ENCODE measurements around the gene GPATCH8. TPM values are rescaled to one million over a fixed set of nuclear protein-coding genes. Genes with fewer than 3 reads are reported as not detected.

GPATCH8 gene
- polyA plus RNA-seq, 1 donor (not counting 4 experiments of a cell fraction or from before 2014, with no cell fraction given) = 15.1 TPM

DNA sequence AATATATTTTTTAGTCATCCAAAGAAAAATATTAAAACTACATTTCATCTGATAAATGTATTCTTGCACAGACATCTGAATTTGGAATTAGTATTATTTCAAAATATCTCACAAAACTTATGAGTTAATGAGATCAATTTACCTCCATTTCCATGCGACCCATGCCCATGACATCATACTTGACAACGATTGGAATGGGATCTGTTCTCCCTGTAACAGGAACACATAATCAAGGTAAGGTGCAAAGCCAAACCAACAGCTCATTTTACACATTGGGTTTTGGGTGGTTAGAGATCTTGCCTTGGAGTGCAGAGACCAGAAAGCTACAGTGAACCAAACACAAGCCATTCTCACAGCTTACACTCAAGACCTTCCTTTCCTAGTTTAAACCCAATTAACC lies 66.9 kb downstream of the GPATCH8 start:
- dilution Hi-C loops (cut with MboI; ENCODE audit: extremely low pct_ligation_motif_present, low sequenced_read_pairs) = no loop called here
- no peak overlapping the region for H3K4me3 ChIP-seq (ENCODE audit: control insufficient read depth in 2 of 3, extremely low read depth in 1 of 3, insufficient read depth in 2 of 3, low read depth in 1 of 3, low read length in 3 of 3)
- DNase-seq (ENCODE audit: low read depth, low spot score) (no peak), FAIRE-seq (no peak)
- peaks cover 14% of the 10 kb centered on the region for H3K79me2 ChIP-seq (ENCODE audit: control insufficient read depth, insufficient read depth, low read length)
- no peaks in the 10 kb centered on the region for H4K20me1 ChIP-seq (ENCODE audit: control insufficient read depth, extremely low read depth, insufficient read depth, low read length)
- H3K36me3 ChIP-seq (ENCODE audit: control insufficient read depth in 2 of 2, extremely low read depth in 1 of 2, insufficient read depth in 2 of 2, low read length in 2 of 2) = peaks cover 7 to 9% of the 10 kb centered on the region in 2 experiments
- TF ChIP-seq EZH2 (IDR thresholded peaks at IDR 0.05; ENCODE audit: low read length) = no peak
- TF ChIP-seq, protein P1, sequence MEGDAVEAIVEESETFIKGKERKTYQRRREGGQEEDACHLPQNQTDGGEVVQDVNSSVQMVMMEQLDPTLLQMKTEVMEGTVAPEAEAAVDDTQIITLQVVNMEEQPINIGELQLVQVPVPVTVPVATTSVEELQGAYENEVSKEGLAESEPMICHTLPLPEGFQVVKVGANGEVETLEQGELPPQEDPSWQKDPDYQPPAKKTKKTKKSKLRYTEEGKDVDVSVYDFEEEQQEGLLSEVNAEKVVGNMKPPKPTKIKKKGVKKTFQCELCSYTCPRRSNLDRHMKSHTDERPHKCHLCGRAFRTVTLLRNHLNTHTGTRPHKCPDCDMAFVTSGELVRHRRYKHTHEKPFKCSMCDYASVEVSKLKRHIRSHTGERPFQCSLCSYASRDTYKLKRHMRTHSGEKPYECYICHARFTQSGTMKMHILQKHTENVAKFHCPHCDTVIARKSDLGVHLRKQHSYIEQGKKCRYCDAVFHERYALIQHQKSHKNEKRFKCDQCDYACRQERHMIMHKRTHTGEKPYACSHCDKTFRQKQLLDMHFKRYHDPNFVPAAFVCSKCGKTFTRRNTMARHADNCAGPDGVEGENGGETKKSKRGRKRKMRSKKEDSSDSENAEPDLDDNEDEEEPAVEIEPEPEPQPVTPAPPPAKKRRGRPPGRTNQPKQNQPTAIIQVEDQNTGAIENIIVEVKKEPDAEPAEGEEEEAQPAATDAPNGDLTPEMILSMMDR (optimal IDR thresholded peaks at IDR 0.05 in 1 of 3, IDR thresholded peaks at IDR 0.05 in 1 of 3, conservative IDR thresholded peaks at IDR 0.05 in 1 of 3; ENCODE audit: extremely low read depth in 1 of 3, insufficient read depth in 2 of 3, low read length in 3 of 3) = no peak
- H3K4me1 ChIP-seq (ENCODE audit: control insufficient read depth, extremely low read depth, insufficient read depth, low read length) = no peaks in the 10 kb centered on the region
- H3K4me2 ChIP-seq (ENCODE audit: control insufficient read depth, extremely low read depth, insufficient read depth, low read depth, low read length) = no peak overlapping the region
- no peaks in the 10 kb centered on the region for H3K9me3 ChIP-seq (ENCODE audit: control insufficient read depth, low read depth, low read length)
- H3K9ac ChIP-seq (ENCODE audit: control insufficient read depth, extremely low read depth, insufficient read depth, low read length) = no peak overlapping the region
- H3K27me3 ChIP-seq (ENCODE audit: control insufficient read depth, extremely low read depth, insufficient read depth, low read length) = no peaks in the 10 kb centered on the region
- H3K9me1 ChIP-seq (ENCODE audit: control insufficient read depth, extremely low read depth, insufficient read depth, low read length) = no peaks in the 10 kb centered on the region
- no peak overlapping the region for H3K27ac ChIP-seq (ENCODE audit: control insufficient read depth, insufficient read depth, low read length)
- no peak overlapping the region for H2AFZ ChIP-seq (ENCODE audit: control insufficient read depth, low read length)

DNA sequence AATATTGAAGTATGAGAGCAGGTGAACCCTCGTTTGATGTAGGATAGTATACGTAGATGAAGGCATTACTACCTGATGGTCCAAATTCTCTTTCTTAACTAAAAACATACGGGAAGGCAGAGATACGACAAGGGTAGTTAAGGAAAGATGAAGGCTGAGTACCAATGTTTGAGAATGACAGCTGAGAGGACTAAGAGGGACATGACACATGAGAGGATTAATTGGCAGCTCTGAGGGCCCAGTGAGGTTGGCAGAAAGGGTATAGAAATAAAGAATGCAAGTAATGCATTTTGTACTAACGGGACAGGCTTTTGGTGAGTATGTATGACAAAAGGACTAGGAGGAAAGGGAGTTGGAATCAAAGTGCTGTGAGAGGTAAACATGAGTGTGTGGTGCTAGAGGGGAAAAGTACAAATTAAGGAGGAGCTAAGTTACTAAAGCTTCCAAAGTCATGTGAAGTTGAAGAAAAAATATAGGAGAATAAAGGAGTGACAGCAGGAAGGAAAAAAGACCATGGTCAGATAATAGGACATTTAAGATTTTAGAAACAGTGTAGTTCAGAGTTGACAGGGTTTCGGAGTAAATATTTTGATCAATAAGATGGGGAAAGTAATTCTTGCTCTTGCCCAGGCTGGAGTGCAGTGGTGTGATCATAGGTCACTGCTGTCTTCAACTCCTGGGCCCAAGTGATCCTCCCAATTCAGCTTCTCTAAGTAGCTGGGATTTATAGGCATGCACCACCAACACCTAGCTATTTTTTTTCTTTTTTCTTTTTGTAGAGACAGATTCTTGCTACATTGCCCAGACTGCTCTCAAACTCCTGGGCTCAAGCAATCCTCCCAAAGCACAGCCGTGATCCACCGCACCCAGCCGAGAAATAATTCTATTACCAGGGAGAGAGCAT lies 70.7 kb downstream of the GPATCH8 start:
- no peaks in the 10 kb centered on the region for H3K9me1 ChIP-seq (ENCODE audit: control insufficient read depth, extremely low read depth, insufficient read depth, low read length)
- H3K36me3 ChIP-seq (ENCODE audit: control insufficient read depth in 2 of 2, extremely low read depth in 1 of 2, insufficient read depth in 2 of 2, low read length in 2 of 2) = peaks cover 7 to 11% of the 10 kb centered on the region in 2 experiments
- H3K9ac ChIP-seq (ENCODE audit: control insufficient read depth, extremely low read depth, insufficient read depth, low read length) = no peak overlapping the region
- dilution Hi-C loops (cut with MboI; ENCODE audit: extremely low pct_ligation_motif_present, low sequenced_read_pairs) = no loop called here
- H3K4me3 ChIP-seq (ENCODE audit: control insufficient read depth in 2 of 3, extremely low read depth in 1 of 3, insufficient read depth in 2 of 3, low read depth in 1 of 3, low read length in 3 of 3) = no peak overlapping the region
- no peak for DNase-seq (ENCODE audit: low read depth, low spot score)
- no peak overlapping the region for H3K4me2 ChIP-seq (ENCODE audit: control insufficient read depth, extremely low read depth, insufficient read depth, low read depth, low read length)
- no peaks in the 10 kb centered on the region for H4K20me1 ChIP-seq (ENCODE audit: control insufficient read depth, extremely low read depth, insufficient read depth, low read length)
- no peaks in the 10 kb centered on the region for H3K27me3 ChIP-seq (ENCODE audit: control insufficient read depth, extremely low read depth, insufficient read depth, low read length)
- no peaks in the 10 kb centered on the region for H3K79me2 ChIP-seq (ENCODE audit: control insufficient read depth, insufficient read depth, low read length)
- no peak for TF ChIP-seq EZH2 (IDR thresholded peaks at IDR 0.05; ENCODE audit: low read length)
- TF ChIP-seq, protein P1 (optimal IDR thresholded peaks at IDR 0.05 in 1 of 3, IDR thresholded peaks at IDR 0.05 in 1 of 3, conservative IDR thresholded peaks at IDR 0.05 in 1 of 3; ENCODE audit: extremely low read depth in 1 of 3, insufficient read depth in 2 of 3, low read length in 3 of 3) = no peak
- H3K27ac ChIP-seq (ENCODE audit: control insufficient read depth, insufficient read depth, low read length) = no peak overlapping the region
- no peaks in the 10 kb centered on the region for H3K9me3 ChIP-seq (ENCODE audit: control insufficient read depth, low read depth, low read length)
- no peak for FAIRE-seq
- no peak overlapping the region for H2AFZ ChIP-seq (ENCODE audit: control insufficient read depth, low read length)
- H3K4me1 ChIP-seq (ENCODE audit: control insufficient read depth, extremely low read depth, insufficient read depth, low read length) = no peaks in the 10 kb centered on the region

All from keratinocyte (primary cell).